Naive thymus-derived CD4-positive, alpha-beta T cell (primary cell): ENCODE results near the gene NSD2. TPM values are rescaled to one million over a fixed set of nuclear protein-coding genes. Genes with fewer than 3 reads are reported as not detected.

Experiments used
- ATAC-seq: fragments of 150-1000 bp; cut with Tn5 transposase; 2 replicates; pipeline ENCODE4 v1.10.0; 2021; ENCODE audit warnings: mild to moderate bottlenecking, moderate library complexity
- CTCF ChIA-PET: fragments of 350-600 bp; sonication (Branson Sonifier 250); formaldehyde crosslinking; loops from one replicate; lab custom pipeline; 2021; ENCODE audit warnings: antibody characterized with exemption; lab: Charles Lee
- POLR2A ChIA-PET: fragments of 350-600 bp; sonication (Branson Sonifier 250); formaldehyde crosslinking; loops from one replicate; lab custom pipeline; 2021; ENCODE audit warnings: antibody characterized with exemption, inconsistent platforms; lab: Charles Lee
- DNase-seq, 9 donors: peaks; one replicate each; pipeline versions ENCODE4 v3.0.0 to v3.0.0-alpha.2; 2020 to 2022; ENCODE audit warnings: mixed read lengths in 1 of 9
- H3K27ac ChIP-seq: one replicate; pipeline ENCODE4 v1.7.0; 2013; ENCODE audit warnings: mild to moderate bottlenecking, low read depth, low read length, moderate library complexity
- H3K27me3 ChIP-seq, 2 donors: one replicate each; pipeline ENCODE4 v1.7.0; 2013; ENCODE audit warnings: low read length in 2 of 2, mild to moderate bottlenecking in 2 of 2, moderate library complexity in 2 of 2; ENCODE audit not compliant: control insufficient read depth in 2 of 2, insufficient read depth in 2 of 2
- H3K36me3 ChIP-seq, 3 experiments: 1 replicate in 2 of 3; 2 replicates in 1 of 3; pipeline ENCODE4 v1.7.0; 2013; ENCODE audit warnings: low read length in 3 of 3, mild to moderate bottlenecking in 3 of 3, moderate library complexity in 1 of 3; ENCODE audit not compliant: insufficient read depth in 3 of 3, control insufficient read depth in 2 of 3
- H3K4me1 ChIP-seq, 2 donors: one replicate each; pipeline ENCODE4 v1.7.0; 2013; ENCODE audit warnings: low read length in 2 of 2, mild to moderate bottlenecking in 2 of 2, moderate library complexity in 1 of 2; ENCODE audit not compliant: control insufficient read depth in 2 of 2, insufficient read depth in 2 of 2
- H3K4me3 ChIP-seq: 2 replicates; pipeline ENCODE4 v1.7.0; 2013; ENCODE audit warnings: mild to moderate bottlenecking, low read length
- H3K9me3 ChIP-seq, 3 experiments: 1 replicate in 2 of 3; 2 replicates in 1 of 3; pipeline ENCODE4 v1.7.0; 2013; ENCODE audit warnings: low read length in 3 of 3; ENCODE audit not compliant: control insufficient read depth in 2 of 3
- H3K27ac Mint-ChIP-seq, 9 donors: one replicate each; pipeline ENCODE4 v1.8.0; 2020 to 2022; ENCODE audit warnings: mixed read lengths in 9 of 9, mild to moderate bottlenecking in 8 of 9, moderate library complexity in 5 of 9, inconsistent platforms in 2 of 9
- H3K27me3 Mint-ChIP-seq, 5 donors: one replicate each; pipeline ENCODE4 v1.8.0; 2021 to 2022; ENCODE audit warnings: mixed read lengths in 5 of 5, mild to moderate bottlenecking in 1 of 5
- H3K36me3 Mint-ChIP-seq, 5 donors: one replicate each; pipeline ENCODE4 v1.8.0; 2020 to 2022; ENCODE audit warnings: mixed read lengths in 5 of 5, mild to moderate bottlenecking in 3 of 5, inconsistent platforms in 1 of 5
- H3K4me1 Mint-ChIP-seq, 7 donors: one replicate each; pipeline ENCODE4 v1.8.0; 2020 to 2022; ENCODE audit warnings: mixed read lengths in 7 of 7, mild to moderate bottlenecking in 3 of 7, inconsistent platforms in 1 of 7
- H3K4me3 Mint-ChIP-seq, 10 donors: one replicate each; pipeline ENCODE4 v1.8.0; 2020 to 2022; ENCODE audit warnings: mild to moderate bottlenecking in 10 of 10, mixed read lengths in 10 of 10, moderate library complexity in 6 of 10, inconsistent platforms in 2 of 10
- H3K9me3 Mint-ChIP-seq, 11 donors: one replicate each; pipeline ENCODE4 v1.8.0; 2020 to 2022; ENCODE audit warnings: mixed read lengths in 11 of 11, mild to moderate bottlenecking in 4 of 11, inconsistent platforms in 1 of 11, moderate library complexity in 1 of 11
- intact Hi-C, 2 donors: fragments of 100-400 bp; cut with micrococcal nuclease; formaldehyde crosslinking; loops; one replicate each; pipeline ENCODE4 v1.15.1; 2023
- polyA plus RNA-seq, 2 donors: library from polyadenylated mRNA; unstranded; fragments of 300-500 nt; fragmentation: Illumina TruSeq; gene quantifications; one replicate each; pipeline ENCODE4 v1.2.3, GENCODE V29; 2021
- total RNA-seq, 6 experiments: library from RNA in 5 of 6; stranded (reverse) in 5 of 6; gene quantifications; 1 replicate in 5 of 6; 2 replicates in 1 of 6; pipeline ENCODE4 v1.2.3 and lab custom pipeline; 2021 to 2026

The NSD2 gene
- total and polyA plus RNA-seq, 7 experiments from 2014 or later, result 2.7 to 207 (median 37.3) TPM

- intact Hi-C loops, result no loop called here
- no peak overlapping the region for H3K4me3 Mint-ChIP-seq
- peaks cover 0 to 5% (median 0%) of the 10 kb centered on the region in 7 donors for H3K4me1 Mint-ChIP-seq
- Histone ChIP-seq H3K9me3 (no peaks in the 10 kb centered on the region), H3K36me3 (peaks cover 0 to 98% (median 16%) of the 10 kb centered on the region in 3 experiments), H3K27ac (no peak overlapping the region), H3K4me3 (no peak overlapping the region), H3K4me1 (no peaks in the 10 kb centered on the region), H3K27me3 (no peaks in the 10 kb centered on the region)
- ATAC-seq (no peak), DNase-seq (no peak)
- POLR2A ChIA-PET, result no interaction called here
- H3K9me3 Mint-ChIP-seq, result peaks cover 0 to 3% (median 0%) of the 10 kb centered on the region in 11 donors
- H3K27me3 Mint-ChIP-seq, result no peaks in the 10 kb centered on the region
- CTCF ChIA-PET, result interaction anchor here (0.5 to 0.6 kb wide), 2 partner anchors 29 to 1067 kb away, joined by 4 read pairs; no protein-coding TSS in a partner anchor
- no peak overlapping the region for H3K27ac Mint-ChIP-seq
- H3K36me3 Mint-ChIP-seq, result peaks cover 0 to 26% (median 15%) of the 10 kb centered on the region in 5 donors
Measured at GRCh38 chr4:1983053-1983845, 112.1 kb downstream of the NSD2 start.

- no peaks in the 10 kb centered on the region for H3K27me3 ChIP-seq
- Mint-ChIP-seq H3K36me3 (peaks cover 0 to 22% (median 15%) of the 10 kb centered on the region in 5 donors), H3K9me3 (peaks cover 0 to 3% (median 0%) of the 10 kb centered on the region in 11 donors), H3K27me3 (no peaks in the 10 kb centered on the region), H3K4me3 (no peak overlapping the region), H3K4me1 (peaks cover 0 to 5% (median 0%) of the 10 kb centered on the region in 7 donors), H3K27ac (no peak overlapping the region)
- no peak overlapping the region for H3K27ac ChIP-seq
- ATAC-seq (no peak), DNase-seq (no peak)
- ChIA-PET POLR2A (no interaction called here), CTCF (no interaction called here)
- intact Hi-C loops, result no loop called here
- no peak overlapping the region for H3K4me3 ChIP-seq
- no peaks in the 10 kb centered on the region for H3K9me3 ChIP-seq
- H3K4me1 ChIP-seq, result no peaks in the 10 kb centered on the region
- peaks cover 0 to 98% (median 16%) of the 10 kb centered on the region in 3 experiments for H3K36me3 ChIP-seq
Measured at GRCh38 chr4:1983846-1984405, 112.7 kb downstream of the NSD2 start.

GRCh38 chr4:1984406-1985191 is 113.4 kb downstream of the NSD2 start:
- DNase-seq, result no peak
- H3K4me1 ChIP-seq, result no peaks in the 10 kb centered on the region
- Mint-ChIP-seq H3K27me3 (no peaks in the 10 kb centered on the region), H3K4me3 (no peak overlapping the region), H3K9me3 (peaks cover 0 to 3% (median 0%) of the 10 kb centered on the region in 11 donors), H3K36me3 (peaks cover 0 to 15% (median 8%) of the 10 kb centered on the region in 5 donors), H3K4me1 (peaks cover 0 to 5% (median 0%) of the 10 kb centered on the region in 7 donors), H3K27ac (peak overlapping the region in 1 of 9 donors; percentile 18)
- H3K4me3 ChIP-seq, result no peak overlapping the region
- H3K27me3 ChIP-seq, result no peaks in the 10 kb centered on the region
- H3K27ac ChIP-seq, result no peak overlapping the region
- intact Hi-C loops, result no loop called here
- POLR2A ChIA-PET, result no interaction called here
- no peaks in the 10 kb centered on the region for H3K9me3 ChIP-seq
- peaks cover 0 to 99% (median 16%) of the 10 kb centered on the region in 3 experiments for H3K36me3 ChIP-seq
- CTCF ChIA-PET, result no interaction called here
- ATAC-seq, result no peak

GRCh38 chr4:1985294-1985693 is 114.1 kb downstream of the NSD2 start:
- Histone ChIP-seq H3K36me3 (peaks cover 0 to 99% (median 14%) of the 10 kb centered on the region in 3 experiments), H3K27ac (no peak overlapping the region), H3K9me3 (no peaks in the 10 kb centered on the region), H3K4me1 (no peaks in the 10 kb centered on the region), H3K4me3 (no peak overlapping the region), H3K27me3 (no peaks in the 10 kb centered on the region)
- Mint-ChIP-seq H3K4me3 (no peak overlapping the region), H3K27me3 (no peaks in the 10 kb centered on the region), H3K9me3 (peaks cover 0 to 3% (median 0%) of the 10 kb centered on the region in 11 donors), H3K36me3 (peaks cover 0 to 18% (median 5%) of the 10 kb centered on the region in 5 donors), H3K27ac (no peak overlapping the region), H3K4me1 (peaks cover 0 to 5% (median 0%) of the 10 kb centered on the region in 7 donors)
- intact Hi-C loops, result no loop called here
- ChIA-PET CTCF (no interaction called here), POLR2A (no interaction called here)
- ATAC-seq (no peak), DNase-seq (no peak)

GRCh38 chr4:1985780-1986577 is 114.8 kb downstream of the NSD2 start:
- no peaks in the 10 kb centered on the region for H3K27me3 ChIP-seq
- no peak overlapping the region for H3K4me3 ChIP-seq
- CTCF ChIA-PET, result no interaction called here
- peaks cover 0 to 2% (median 0%) of the 10 kb centered on the region in 7 donors for H3K4me1 Mint-ChIP-seq
- peaks cover 0 to 25% (median 5%) of the 10 kb centered on the region in 5 donors for H3K36me3 Mint-ChIP-seq
- H3K27ac ChIP-seq, result no peak overlapping the region
- no peak overlapping the region for H3K27ac Mint-ChIP-seq
- DNase-seq, result no peak
- H3K36me3 ChIP-seq, result peaks cover 0 to 100% (median 17%) of the 10 kb centered on the region in 3 experiments
- no peak for ATAC-seq
- POLR2A ChIA-PET, result no interaction called here
- intact Hi-C loops, result no loop called here
- H3K4me3 Mint-ChIP-seq, result no peak overlapping the region
- peaks cover 0 to 3% (median 0%) of the 10 kb centered on the region in 11 donors for H3K9me3 Mint-ChIP-seq
- H3K4me1 ChIP-seq, result no peaks in the 10 kb centered on the region
- H3K9me3 ChIP-seq, result no peaks in the 10 kb centered on the region
- H3K27me3 Mint-ChIP-seq, result no peaks in the 10 kb centered on the region
